ENCODE results near the gene KRTAP10-6.
"Not testable (repeated sequence)": the region's sequence is repeated elsewhere in the genome, so short reads cannot be mapped to it uniquely, and the experiment has no call there.

The KRTAP10-6 gene

DNA sequence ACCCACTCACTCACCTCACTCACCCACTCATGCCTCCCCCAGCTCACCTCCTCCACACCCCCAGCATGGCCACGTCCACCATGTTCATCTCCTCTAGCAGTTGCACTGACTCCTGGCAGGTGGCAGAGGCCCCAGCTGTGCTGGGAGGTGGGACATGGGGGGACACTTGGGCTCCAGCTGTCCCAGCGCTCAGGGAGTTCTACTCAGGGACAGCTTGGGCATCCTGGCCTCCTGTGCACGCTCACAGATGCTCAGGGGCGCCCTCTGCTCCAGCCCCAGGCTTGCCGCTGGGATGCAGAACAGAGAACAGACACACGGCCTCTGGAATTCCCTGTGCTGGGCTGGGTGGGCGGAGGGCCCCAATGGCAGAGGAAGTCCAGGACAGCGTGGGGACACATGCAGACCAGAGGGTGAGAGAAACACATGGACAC lies 24.8 kb upstream of the KRTAP10-6 start:
- no peak for DNase-seq (ENCODE audit: low spot score)

DNA sequence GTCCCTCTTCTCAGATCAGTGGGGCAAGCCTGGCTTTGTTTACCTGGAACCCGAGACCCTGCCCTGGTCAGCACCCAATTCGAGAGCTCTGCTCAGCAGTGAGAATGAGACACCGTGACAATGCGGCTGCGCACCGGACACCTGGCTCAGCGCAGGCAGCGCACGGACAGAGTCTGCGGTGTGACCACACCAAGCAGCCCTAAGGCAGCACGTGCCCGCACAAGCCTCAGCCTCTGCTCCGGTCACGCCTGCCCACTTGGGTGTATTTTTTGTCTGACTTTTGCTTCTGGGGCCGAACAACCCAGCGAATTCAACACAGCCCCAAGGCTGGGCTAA lies 24.3 kb upstream of the KRTAP10-6 start:
- DNase-seq (ENCODE audit: low spot score) = no peak

DNA sequence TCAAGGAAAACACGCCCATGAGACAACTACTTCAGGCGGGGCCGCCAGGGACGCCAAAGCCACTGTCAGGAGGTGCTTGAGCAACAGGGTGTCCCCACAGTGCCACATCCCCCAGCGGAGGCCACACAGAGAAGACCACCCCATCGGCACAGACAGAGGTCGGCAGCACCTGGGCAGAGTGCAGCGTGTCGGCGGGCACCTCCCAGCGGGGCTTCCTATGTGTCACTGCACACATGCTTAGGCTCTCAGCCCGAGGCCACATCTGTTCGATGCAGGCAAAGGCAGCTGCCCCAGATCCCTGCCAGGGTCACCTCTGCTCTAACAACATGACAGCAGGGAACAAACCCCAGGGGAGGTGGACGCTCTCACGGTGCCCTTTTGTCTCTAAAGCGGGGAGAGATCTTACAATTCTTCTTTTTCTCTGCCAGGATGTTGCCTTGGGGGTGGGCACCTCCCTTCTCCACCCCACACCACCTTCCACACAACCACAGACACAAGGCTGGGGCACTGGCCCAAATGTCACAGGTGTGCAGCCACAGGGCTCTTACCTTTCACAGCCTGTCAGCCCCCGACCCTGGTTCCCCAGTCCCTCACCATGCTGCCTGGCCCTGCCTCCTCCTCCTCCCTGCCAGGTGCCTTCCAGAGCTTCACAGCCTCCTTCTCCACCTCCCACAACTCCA lies 23.7 kb upstream of the KRTAP10-6 start:
- no peak for DNase-seq (ENCODE audit: low spot score)

DNA sequence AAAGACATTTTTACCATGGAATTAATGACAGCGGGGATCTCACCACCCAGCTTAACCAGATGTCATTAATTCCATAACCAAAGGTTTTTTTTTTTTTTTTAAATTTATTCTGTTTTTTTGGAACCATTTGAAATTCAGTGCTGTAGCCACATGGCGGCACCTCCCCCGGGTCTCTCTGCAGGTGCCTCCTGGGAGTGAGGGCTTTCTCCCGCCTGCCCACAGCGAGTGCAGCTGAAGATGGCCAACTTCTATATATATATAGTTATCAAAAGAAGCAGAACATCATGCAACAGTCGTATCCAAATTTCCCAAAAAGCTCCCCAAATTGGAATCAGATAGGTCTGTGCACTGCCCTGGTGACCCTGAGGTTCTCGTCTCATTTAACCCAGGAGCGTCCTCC lies 23.2 kb upstream of the KRTAP10-6 start:
- DNase-seq (ENCODE audit: low spot score) = no peak

DNA sequence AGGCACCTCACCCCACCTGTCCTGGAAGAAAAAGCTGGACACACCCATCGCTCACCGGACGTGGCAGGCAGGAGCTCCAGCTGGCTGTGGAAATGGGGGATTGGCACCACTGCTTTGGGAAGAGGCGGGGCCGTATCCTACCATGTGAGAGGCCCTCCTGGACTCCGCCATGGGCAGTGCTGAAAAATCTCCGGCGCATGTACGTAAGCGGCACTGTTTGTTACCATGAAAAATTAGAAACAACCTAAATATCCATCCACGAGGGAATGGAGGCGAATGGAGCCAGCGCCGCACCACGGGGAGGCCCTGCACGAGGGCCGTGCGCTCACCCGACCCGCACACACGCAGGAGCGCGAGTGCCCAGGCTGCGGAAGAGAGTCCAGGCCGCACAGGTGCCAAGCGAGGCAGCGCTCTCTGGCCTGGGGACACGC lies 22.7 kb upstream of the KRTAP10-6 start:
- no peak for DNase-seq (ENCODE audit: low spot score)

DNA sequence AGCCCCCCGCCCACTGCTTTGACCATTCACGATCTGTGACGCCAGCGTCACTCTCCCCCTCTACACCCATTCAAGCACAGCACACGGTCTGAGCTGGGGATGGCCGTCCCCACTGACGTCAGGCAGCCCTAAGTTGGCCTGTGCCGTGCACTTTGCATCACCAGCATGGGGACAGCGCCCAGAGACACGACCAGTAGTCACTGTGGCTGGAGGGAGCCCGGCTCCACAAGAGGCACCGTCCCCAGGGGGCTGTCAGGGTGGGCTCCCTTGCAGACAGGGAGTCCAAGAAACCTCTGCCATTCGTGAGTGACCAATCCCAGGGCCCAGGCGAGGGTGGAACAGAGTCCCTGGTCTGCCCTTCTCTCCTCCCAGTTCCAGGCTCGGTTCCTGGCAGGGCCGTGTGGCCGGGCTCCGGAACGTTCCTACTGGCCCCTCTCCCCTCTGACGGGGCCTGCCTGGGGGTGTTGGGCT lies 21.9 kb upstream of the KRTAP10-6 start:
- no peak for DNase-seq (ENCODE audit: low spot score)

DNA sequence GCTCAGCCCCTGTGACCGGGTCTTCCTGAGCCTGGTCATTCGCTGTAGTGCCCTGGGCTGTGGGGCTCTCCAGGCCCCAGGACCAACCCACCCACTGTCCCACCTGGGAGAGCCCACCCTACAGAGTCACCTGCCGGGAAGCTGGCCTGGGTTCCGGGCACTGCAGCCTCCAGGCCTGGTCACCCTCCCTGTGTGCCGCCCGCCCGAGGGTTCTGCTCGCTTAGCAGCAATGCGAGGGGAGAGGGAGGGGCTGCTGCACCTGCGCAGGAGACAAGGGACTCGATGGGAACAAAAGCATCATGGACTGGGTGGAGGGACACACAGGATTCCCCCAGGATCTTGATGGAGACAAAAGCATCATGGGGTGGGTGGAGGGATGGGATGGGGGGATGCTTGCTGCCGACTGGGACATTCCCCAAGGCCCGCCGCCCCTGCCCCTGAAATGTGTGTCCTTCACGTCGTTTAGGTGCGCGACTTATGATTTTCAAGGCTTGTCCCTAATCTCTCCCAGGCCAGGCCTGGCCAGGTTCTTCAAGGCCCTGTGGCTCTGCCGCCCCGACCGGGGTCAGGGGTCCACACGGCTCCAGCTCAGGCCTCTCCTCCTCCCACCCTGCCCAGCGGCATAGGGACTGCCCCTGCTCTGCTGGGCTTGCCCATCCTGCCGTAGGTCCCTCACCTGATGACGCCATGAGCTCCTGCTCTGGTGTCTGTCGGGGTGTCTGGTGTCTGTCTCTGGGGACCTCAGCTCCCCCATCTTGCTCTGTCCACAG lies 21.3 kb upstream of the KRTAP10-6 start:
- no peak for DNase-seq (ENCODE audit: low spot score)

DNA sequence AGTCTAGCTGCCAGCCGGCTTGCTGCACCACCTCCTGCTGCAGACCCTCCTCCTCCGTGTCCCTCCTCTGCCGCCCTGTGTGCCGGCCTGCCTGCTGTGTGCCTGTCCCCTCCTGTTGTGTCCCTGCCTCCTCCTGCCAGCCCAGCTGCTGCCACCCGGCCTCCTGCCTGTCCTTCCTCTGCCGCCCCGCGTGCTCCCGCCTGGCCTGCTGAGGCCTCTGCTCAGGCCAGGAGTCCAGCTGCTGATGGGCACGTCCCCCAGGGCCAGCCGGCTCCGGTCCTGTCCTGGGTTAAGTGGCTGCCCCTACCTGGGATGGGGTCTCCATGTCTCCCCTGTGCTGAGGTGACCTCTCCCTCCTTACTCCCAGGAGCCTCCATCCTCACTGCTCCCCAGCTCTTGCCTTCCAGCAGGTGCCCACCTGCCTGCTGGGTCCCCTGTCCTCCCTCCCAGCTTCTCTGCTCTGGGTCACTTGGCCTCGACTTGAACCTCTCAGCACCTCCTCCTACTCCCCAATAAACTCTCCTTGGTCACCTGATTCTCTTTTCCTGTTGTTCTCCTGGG lies 20.4 kb upstream of the KRTAP10-6 start:
- no peak for DNase-seq (ENCODE audit: low spot score)

DNA sequence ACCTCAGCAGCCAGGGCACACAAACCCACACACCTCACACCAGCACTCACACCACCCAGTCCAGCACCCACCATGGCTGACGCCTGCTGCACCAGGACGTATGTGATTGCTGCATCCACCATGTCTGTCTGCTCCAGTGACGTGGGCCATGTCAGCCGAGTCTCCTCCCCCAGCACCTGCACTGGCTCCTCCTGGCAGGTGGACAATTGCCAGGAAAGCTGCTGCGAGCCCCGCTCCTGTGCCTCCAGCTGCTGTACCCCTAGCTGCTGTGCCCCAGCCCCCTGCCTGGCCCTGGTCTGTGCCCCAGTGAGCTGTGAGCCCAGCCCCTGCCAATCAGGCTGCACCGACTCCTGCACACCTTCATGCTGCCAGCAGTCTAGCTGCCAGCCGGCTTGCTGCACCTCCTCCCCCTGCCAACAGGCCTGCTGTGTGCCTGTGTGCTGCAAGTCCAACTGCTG lies 19.8 kb upstream of the KRTAP10-6 start, which contains the start of gene KRTAP10-8:
Gene KRTAP10-8 (plus strand): TSS at position 51 of the 458 bp plus-strand sequence. CDS start 22 bp downstream, at position 73.
- no peak for DNase-seq (ENCODE audit: low spot score)

DNA sequence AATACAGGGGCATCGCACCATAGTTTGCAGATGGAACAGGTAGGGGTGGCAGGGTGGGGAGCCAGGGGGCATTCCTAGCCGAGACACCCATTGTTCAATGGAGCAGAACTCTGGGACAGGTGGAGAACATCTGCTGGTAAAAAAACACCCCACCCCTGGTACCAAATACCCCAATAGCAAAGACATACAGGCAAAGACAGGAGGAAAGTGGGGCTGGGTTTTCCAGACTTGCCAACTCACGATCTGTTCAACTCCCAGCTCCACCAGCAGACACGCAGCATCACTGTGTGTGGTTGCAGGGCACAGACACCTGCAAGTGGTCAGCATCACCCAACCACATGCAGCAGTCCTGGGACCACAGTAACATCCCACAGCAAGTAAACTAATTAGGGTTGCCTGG lies 19.2 kb upstream of the KRTAP10-6 start:
- DNase-seq (ENCODE audit: low spot score) = no peak

DNA sequence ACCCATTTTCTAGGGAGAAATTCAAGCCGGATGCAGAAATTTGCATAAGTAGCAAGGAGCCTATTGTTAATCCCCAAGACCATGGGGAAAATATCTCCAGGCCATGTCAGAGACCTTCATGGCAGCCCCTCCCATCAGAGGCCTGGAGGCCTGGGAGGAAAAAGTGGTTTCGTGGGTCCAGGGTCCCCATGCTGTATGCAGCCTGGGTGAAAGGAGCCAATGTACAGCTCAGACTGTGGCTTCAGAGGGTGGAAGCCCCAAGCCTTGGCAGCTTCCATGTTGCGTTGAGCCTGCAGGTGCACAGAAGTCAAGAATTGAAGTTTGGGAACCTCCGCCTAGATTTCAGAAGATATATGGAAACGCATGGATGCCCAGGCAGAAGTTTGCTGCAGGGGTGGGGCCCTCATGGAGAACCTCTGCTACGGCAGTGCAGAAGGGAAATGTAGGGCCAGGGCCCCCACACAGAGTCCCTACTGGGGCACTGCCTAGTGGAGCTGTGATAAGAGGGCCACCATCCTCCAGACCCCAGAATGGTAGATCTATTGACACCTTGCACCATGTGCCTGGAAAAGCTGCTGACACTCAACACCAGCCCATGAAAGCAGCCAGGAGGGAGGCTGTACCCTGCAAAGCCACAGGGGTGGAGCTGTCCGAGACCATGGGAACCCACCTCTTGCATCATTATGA lies 18.0 kb upstream of the KRTAP10-6 start:
- not testable (repeated sequence) for DNase-seq (ENCODE audit: low spot score)

DNA sequence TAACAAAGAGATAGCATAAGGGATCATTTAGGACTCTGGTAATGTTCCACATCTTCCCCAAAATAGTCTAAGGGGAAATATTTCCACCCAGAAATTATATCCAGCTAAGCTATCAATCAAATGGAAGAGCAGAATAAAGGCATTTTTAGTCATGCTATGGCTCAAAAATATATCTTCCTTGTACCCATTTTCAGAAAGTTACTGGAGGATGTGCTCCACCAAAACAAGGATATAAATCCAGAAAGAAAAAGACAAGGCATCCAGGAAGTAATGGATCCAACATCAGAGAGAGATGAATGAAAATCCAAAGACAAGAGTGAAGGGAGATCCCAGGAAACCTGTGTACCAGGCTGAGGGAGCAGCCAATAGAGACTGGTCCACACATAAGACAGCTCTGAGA lies 16.9 kb upstream of the KRTAP10-6 start:
- DNase-seq (ENCODE audit: low spot score) = no peak

DNA sequence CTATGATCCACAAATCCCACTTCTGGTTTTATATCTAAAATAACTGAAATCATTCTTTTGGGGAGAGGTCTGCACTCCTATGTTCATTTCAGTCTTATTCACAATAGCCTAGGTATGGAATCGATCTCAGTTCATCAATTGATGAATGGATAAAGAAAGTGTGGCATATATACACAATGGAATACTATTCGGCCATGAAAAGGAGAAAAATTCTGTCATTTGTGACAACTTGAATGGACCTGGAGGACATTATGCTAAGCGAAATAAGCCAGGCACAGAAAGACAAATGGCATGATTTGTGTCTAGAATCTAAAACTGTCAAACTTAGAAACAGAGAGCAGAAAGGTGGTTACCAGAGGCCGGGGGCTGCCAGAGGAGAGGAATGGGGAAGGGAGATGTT lies 14.2 kb upstream of the KRTAP10-6 start:
- DNase-seq (ENCODE audit: low spot score) = no peak

DNA sequence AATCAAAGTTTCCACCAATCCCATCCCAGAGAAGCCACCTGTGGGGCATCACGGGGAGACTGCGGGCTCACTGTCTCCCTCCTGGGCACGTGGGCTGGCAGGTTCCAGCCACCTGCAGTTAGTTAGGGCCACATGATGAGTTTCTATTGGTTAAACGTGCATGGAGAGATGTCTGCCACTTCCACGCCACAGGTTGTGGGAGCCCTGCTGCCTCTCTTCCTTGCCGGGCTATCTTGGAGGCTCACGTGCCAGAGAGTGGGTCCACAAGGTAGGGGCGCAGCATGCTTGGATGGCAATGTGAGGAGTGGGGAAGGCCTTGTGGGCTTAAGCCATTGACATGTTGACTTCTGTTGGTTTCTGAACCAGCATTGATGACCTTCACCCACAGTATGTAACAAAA lies 11.6 kb upstream of the KRTAP10-6 start:
- DNase-seq (ENCODE audit: low spot score) = no peak

DNA sequence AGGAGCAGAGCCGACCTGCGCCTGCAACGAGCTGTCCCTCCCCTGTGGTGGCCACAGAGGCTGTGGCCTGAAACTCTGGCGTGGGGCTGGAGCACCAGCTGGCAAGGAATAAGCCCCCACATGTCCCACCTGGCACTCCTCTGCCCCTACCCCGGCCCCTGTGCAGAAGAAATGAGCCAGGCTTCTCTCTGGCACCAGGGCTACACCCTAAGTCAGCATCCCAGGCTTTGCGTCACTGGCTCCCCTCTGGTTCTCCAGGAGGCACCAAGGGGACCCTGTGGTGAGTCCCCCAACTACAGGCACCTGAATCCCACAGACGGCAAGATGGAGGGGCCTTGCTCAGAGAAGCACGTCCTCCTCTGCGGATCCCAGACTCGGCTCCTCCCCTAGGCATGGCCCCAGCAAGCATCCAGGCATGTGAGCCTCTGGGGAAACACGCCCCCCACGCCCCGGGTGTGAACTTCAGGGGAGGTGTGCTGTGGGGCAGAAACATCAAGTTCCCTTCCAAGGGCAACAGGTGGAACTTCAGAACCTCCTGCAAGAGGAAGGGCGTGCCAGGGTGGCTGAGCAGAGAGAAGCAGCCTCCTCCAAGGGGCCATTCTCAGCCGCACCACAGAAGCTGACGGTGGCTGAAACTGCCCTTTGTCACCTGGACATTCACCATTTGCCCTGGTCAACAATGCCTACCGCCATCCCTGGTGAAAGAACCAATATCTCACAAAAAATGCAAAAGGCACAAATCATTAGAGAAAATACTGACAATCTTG lies 11.0 kb upstream of the KRTAP10-6 start:
- no peak for DNase-seq (ENCODE audit: low spot score)

DNA sequence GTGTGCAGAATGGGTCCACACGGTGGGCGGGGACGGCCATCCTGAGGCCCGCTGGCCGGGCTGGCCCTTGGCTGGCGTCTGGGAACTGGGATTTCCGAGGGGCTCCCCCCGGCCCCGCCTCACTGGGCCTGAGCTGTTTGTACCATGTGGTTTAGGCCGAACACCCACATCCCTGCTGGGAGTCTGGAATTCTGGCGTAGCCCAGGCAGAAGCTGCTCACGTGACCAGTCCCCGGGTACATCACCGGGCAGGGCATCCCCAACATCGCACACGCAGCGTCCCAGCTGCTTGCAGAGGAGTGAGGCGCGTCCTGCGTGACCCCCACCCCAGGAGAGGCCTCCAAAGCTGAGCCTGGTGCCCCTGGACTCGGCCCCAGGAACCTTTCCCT lies 10.2 kb upstream of the KRTAP10-6 start:
- DNase-seq (ENCODE audit: low spot score) = no peak

DNA sequence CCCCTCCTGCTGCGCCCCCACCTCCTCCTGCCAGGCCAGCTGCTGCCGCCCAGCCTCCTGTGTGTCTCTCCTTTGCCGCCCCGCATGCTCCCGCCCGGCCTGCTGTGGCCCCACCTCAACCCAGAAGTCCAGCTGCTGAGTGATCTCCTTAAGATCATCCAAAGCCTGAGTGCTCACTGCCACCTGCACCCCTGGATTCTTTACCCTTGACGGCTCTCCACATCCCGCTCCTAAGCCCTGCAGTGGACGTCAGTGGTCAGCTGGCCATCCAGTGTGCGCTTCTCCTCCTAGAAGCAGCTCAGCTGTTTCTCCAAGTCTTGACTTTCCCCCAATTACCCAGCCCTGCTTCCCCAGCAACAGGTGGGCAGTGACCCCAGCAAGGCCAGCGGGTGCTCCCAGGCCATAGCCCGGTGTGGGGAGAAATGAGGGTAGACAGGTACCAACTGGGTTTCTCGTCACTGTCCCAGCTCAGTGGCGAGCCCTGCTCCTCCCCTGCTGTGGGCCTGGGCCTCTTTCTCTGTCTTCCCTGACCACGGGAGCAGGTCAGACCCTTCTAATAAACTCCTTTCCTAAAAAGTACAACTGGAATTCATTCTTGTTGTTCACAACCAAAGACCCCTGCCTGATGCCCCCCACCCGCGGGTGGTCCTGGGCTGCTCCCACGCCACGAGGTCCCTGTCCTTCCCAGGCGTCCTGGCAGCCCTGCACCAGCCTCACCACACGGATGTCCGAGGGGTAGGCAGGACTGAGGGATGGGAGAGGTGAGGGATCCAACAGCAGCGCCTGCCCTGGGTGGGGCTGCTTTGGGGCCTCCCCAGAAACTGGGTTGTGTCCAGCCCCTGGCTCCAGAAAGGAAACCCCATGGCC lies 9.5 kb upstream of the KRTAP10-6 start:
- no peak for DNase-seq (ENCODE audit: low spot score)

DNA sequence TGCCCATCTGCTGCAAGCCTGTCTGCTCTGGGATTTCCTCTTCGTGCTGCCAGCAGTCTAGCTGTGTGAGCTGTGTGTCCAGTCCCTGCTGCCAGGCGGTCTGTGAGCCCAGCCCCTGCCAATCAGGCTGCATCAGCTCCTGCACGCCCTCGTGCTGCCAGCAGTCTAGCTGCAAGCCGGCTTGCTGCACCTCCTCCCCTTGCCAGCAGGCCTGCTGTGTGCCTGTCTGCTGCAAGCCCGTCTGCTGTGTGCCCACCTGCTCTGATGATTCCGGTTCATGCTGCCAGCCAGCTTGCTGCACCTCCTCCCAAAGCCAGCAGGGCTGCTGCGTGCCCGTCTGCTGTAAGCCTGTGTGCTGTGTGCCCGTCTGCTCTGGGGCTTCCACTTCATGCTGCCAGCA lies 8.8 kb upstream of the KRTAP10-6 start:
- DNase-seq (ENCODE audit: low spot score) = not testable (repeated sequence)

DNA sequence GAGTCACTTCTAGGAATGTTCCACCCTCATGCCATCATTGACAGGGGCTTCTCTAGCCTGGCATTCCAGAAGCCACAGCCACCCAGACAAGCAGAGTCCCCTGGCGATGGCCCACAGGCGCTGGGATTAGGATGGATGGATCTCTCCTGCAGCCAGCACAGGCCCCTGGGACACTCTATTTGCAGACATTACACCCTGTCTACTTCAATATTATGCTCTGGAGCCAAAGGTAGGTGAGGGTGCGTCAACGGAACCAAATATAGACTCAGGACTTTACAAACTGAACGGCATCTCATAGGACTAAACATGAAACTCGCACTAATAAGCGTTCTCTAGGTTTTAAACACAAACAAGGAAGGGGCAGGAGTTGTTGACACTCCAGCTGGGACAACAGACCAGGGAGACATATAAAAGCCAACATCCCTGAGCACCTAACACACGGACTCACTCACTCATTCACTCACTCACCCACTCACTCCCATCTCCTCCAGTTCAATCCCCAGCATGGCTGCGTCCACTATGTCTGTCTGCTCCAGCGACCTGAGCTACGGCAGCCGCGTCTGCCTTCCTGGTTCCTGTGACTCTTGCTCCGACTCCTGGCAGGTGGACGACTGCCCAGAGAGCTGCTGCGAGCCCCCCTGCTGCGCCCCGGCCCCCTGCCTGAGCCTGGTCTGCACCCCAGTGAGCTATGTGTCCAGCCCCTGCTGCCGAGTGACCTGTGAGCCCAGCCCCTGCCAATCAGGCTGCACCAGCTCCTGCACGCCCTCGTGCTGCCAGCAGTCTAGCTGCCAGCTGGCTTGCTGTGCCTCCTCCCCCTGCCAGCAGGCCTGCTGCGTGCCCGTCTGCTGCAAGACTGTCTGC lies 8.0 kb upstream of the KRTAP10-6 start, which contains the start of gene KRTAP10-7:
Gene KRTAP10-7 (plus strand): TSS at position 480 of the 861 bp plus-strand sequence. CDS start 25 bp downstream, at position 505.
- not testable (repeated sequence) for DNase-seq (ENCODE audit: low spot score)
